ENCODE measurements around the gene RMRP. TPM values are rescaled to one million over a fixed set of nuclear protein-coding genes. Genes with fewer than 3 reads are reported as not detected.
A peak's percentile ranks its signal among the peaks of the same experiment; 100 is the strongest.
"Not testable (repeated sequence)": the region's sequence is repeated elsewhere in the genome, so short reads cannot be mapped to it uniquely, and the experiment has no call there.

Gene RMRP
- total and polyA plus RNA-seq, 2 experiments from 2014 or later: 6,299 TPM; not detected in 1

DNA sequence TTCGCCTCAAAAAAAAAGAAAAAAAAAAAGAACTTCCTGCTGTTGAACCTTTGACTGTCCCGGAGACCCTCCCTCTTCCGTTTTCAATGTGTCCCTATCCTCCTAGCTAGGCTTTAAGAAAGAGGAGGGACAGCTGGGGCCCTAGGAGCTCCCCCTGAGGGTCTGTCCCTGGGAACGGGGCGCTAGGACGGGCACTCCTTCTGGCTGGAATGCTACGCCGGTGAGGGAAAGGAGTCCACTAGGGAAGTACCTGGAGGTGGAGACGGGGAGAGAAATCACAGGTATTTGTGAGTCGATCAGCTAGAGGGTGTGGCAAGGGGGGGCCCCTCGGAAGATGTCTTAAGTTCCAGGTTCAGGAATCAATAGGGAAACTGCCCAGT lies 11.7 kb downstream of the RMRP start:
- no peaks in the 10 kb centered on the region for H3K36me3 ChIP-seq
- peak; percentile 30 to 57 for DNase-seq (ENCODE audit: low read depth in 1 of 2, low spot score in 1 of 2)
- no peaks in the 10 kb centered on the region for H3K9me3 ChIP-seq (ENCODE audit: low read depth)
- peaks cover 9% of the 10 kb centered on the region for H3K4me1 ChIP-seq (ENCODE audit: low read depth)
- no peaks in the 10 kb centered on the region for H3K27me3 ChIP-seq
- peak overlapping the region; percentile 90 for H3K27ac ChIP-seq
- TF ChIP-seq, protein P1, sequence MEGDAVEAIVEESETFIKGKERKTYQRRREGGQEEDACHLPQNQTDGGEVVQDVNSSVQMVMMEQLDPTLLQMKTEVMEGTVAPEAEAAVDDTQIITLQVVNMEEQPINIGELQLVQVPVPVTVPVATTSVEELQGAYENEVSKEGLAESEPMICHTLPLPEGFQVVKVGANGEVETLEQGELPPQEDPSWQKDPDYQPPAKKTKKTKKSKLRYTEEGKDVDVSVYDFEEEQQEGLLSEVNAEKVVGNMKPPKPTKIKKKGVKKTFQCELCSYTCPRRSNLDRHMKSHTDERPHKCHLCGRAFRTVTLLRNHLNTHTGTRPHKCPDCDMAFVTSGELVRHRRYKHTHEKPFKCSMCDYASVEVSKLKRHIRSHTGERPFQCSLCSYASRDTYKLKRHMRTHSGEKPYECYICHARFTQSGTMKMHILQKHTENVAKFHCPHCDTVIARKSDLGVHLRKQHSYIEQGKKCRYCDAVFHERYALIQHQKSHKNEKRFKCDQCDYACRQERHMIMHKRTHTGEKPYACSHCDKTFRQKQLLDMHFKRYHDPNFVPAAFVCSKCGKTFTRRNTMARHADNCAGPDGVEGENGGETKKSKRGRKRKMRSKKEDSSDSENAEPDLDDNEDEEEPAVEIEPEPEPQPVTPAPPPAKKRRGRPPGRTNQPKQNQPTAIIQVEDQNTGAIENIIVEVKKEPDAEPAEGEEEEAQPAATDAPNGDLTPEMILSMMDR (IDR thresholded peaks at IDR 0.05; ENCODE audit: low read depth, low read length): no peak
- peak overlapping the region; percentile 53 for H3K4me3 ChIP-seq

DNA sequence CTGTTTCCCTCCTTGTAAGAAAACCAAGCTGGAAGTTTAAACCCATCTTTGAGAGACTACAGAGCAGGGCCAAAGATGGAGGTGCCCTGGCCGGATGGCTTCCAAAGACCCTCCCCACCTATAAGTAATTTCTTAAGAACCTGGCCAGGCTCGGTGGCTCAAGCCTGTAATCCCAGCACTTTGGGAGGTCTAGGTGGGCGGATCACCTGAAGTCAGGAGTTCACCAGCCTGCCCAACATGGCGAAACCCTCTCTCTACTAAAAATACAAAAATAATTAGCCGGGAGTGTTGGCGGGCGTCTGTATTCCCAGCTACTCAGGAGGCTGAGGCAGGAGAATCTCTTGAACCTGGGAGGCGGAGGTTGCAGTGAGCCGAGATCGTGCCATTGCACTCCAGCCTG lies 12.1 kb downstream of the RMRP start:
- not testable (repeated sequence) for H3K9me3 ChIP-seq (ENCODE audit: low read depth); H3K36me3 ChIP-seq; H3K27me3 ChIP-seq; DNase-seq (ENCODE audit: low read depth in 1 of 2, low spot score in 1 of 2); H3K4me1 ChIP-seq (ENCODE audit: low read depth)
- H3K4me3 ChIP-seq: peak overlapping the region; percentile 53
- H3K27ac ChIP-seq: peak overlapping the region; percentile 90

DNA sequence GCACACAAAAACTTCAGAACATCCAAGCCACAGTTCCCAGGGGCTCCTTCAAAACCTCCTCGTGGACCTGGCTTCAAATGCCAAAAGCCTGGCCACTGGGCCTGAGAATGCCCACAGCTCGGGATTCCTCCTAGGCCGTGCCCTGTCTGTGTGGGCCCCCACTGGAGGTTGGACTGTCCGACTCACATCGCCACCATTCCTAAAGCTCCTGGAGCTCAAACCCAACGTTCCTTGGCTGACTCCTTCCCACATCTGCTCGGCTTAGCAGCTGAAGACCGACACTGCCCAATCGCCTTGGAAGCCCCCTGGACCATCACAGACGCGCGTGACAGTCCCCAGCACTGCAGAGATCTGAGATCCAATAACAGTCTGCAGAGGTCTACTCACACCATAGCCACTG lies 14.8 kb downstream of the RMRP start:
- no peak for DNase-seq (ENCODE audit: low read depth in 1 of 2, low spot score in 1 of 2)
- no peaks in the 10 kb centered on the region for H3K9me3 ChIP-seq (ENCODE audit: low read depth)

DNA sequence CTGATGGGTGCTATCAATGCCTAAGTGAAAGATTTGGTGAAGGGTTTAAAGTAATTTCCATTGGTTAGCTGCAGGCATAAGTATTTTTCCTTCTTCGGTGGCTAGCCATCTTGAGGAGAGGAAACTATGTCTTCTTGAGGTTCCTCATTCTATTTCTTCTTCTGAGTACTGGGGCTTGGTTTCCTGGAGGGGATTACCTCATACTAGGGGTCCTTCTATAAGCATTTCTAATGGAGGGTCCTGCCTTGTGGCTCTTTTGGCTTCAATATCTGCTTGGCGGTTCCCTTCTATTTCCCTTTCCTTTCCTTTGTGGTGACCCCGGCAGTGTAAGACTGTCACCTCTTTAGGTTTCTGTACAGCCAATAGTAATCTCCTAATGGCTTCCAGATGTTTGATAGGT lies 16.3 kb downstream of the RMRP start:
- not testable (repeated sequence) for H3K27ac ChIP-seq; H3K9me3 ChIP-seq (ENCODE audit: low read depth); DNase-seq (ENCODE audit: low read depth in 1 of 2, low spot score in 1 of 2); H3K27me3 ChIP-seq; H3K4me3 ChIP-seq; H3K4me1 ChIP-seq (ENCODE audit: low read depth); H3K36me3 ChIP-seq

More for the DNA sequence above, 14.8 kb downstream of the RMRP start:
- Histone ChIP-seq H3K27ac (no peak overlapping the region), H3K27me3 (no peaks in the 10 kb centered on the region), H3K4me1 (ENCODE audit: low read depth) (peaks cover 9% of the 10 kb centered on the region), H3K4me3 (no peak overlapping the region), H3K36me3 (no peaks in the 10 kb centered on the region)
- TF ChIP-seq, protein P1 (IDR thresholded peaks at IDR 0.05; ENCODE audit: low read depth, low read length): no peak

DNA sequence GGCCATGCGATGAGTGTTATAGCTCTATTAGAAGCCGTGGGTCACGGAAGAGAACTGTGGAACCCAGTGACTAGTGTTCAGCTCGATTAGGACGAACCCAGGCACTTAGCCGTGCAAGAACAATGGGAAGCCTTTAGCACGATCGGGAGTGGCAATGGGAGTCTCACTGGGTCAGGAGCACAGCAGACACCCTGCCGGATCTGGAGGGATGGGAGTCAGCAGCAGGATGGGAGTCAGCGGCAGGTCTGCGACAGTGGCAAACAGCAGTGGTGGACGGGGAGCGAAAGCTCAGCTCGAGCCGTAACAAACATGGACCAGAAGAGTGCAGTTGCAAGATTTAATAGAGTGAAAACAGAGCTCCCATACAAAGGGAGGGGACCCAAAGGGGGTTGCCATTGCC lies 17.4 kb downstream of the RMRP start:
- not testable (repeated sequence) for H3K27ac ChIP-seq; H3K27me3 ChIP-seq; H3K36me3 ChIP-seq; H3K4me3 ChIP-seq; H3K4me1 ChIP-seq (ENCODE audit: low read depth); DNase-seq (ENCODE audit: low read depth in 1 of 2, low spot score in 1 of 2); H3K9me3 ChIP-seq (ENCODE audit: low read depth)

DNA sequence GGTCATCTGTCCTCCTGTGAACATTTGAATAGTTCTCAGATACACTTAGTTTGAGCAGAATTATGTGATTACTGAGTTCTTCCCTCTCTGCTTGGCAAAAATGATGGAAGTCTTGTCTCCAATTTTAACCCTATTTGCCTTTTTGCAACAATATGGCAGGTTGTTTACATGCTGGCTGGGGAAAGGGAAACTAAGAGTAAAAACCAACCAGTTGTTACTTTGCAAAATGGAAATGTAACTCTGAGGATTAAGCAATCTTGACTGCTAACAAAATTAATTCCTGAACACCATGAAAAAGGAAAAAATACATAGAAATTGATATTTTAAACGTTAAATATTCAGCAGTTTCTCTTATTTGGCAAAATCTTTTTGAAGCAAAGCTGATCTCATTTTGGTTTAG lies 18.2 kb downstream of the RMRP start:
- peaks cover 9% of the 10 kb centered on the region for H3K4me1 ChIP-seq (ENCODE audit: low read depth)
- TF ChIP-seq, protein P1 (IDR thresholded peaks at IDR 0.05; ENCODE audit: low read depth, low read length): no peak
- no peak for DNase-seq (ENCODE audit: low read depth in 1 of 2, low spot score in 1 of 2)

DNA sequence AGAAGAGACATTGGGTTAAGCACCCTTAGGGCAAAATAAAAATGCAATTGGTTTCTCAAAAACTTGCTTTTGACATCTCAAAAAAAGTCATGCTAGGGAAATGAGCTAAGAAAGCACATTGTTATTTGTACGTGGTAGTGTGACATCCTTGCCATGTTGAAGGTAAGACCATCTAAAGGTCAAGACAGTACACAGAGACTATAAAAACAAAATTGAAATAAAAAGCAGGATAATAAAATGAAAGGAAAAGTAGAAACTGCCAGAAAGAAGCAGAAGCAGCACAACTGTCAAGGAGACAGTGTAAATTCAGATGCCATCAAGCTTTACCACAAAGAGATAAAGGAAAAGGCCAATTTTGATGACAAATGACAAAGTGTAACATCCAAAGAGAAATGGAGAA lies 18.6 kb downstream of the RMRP start:
- H3K27ac ChIP-seq; H3K9me3 ChIP-seq (ENCODE audit: low read depth); H3K4me1 ChIP-seq (ENCODE audit: low read depth); DNase-seq (ENCODE audit: low read depth in 1 of 2, low spot score in 1 of 2); H3K4me3 ChIP-seq; H3K36me3 ChIP-seq; H3K27me3 ChIP-seq: not testable (repeated sequence)

More for the DNA sequence above, 18.2 kb downstream of the RMRP start:
- Histone ChIP-seq H3K4me3 (no peak overlapping the region), H3K9me3 (ENCODE audit: low read depth) (no peaks in the 10 kb centered on the region), H3K27ac (no peak overlapping the region), H3K27me3 (no peaks in the 10 kb centered on the region), H3K36me3 (no peaks in the 10 kb centered on the region)

DNA sequence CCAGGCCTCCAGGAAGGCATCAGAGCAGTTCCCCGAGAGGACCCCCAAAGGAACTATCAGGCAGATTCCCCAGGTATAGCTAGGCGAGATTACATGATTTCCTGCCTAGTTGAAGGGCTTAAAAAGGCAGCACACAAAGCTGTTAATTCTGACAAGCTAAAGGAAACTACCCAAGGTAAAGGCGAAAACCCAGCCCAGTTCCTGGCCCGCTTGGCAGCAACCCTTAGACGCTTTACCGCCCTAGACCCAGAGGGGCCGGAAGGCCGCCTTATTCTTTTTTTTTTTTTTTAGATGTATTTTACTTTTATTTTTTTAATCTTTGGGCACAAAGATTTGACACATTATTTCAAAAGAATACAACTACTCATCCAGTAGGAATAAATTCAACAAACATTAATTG lies 19.1 kb downstream of the RMRP start:
- H3K27ac ChIP-seq; H3K9me3 ChIP-seq (ENCODE audit: low read depth); DNase-seq (ENCODE audit: low read depth in 1 of 2, low spot score in 1 of 2); H3K36me3 ChIP-seq; H3K4me1 ChIP-seq (ENCODE audit: low read depth); H3K27me3 ChIP-seq; H3K4me3 ChIP-seq: not testable (repeated sequence)

DNA sequence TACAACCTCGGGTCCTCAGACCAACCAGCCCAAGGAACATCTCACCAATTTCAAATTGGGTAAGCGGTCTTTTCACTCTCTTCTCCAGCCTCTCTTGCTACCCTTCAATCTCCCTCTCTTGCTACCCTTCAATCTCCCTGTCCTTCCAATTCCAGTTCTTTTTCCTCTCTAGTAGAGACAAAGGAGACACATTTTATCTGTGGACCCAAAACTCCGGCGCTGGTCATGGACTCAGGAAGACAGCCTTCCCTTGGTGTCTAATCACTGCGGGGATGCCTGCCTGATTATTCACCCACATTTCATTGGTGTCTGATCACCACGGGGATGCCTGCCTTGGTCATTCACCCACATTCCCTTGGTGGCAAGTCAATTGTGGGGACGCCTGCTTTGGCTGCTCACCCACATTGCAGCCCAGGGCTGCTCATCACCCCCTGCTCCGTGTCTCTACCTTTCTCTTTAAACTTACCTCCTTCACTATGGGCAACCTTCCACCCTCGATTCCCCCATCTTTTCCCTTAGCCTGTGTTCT lies 20.3 kb downstream of the RMRP start:
- H3K36me3 ChIP-seq; H3K27ac ChIP-seq; H3K27me3 ChIP-seq; H3K4me1 ChIP-seq (ENCODE audit: low read depth); H3K4me3 ChIP-seq; H3K9me3 ChIP-seq (ENCODE audit: low read depth); DNase-seq (ENCODE audit: low read depth in 1 of 2, low spot score in 1 of 2): not testable (repeated sequence)

DNA sequence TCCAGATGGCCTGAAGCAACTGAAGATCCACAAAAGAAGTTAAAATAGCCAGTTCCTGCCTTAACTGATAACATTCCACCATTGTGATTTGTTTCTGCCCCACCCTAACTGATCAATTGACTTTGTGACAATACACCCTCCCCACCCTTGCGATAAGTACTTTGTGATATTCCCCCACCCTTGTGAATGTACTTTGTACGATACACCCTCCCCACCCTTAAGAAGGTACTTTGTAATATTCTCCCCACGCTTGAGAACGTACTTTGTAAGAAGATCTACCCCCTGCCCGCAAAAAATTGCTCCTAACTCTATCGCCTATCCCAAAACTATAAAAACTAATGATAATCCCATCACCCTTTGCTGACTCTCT lies 21.0 kb downstream of the RMRP start:
- H3K4me1 ChIP-seq (ENCODE audit: low read depth); DNase-seq (ENCODE audit: low read depth in 1 of 2, low spot score in 1 of 2); H3K27me3 ChIP-seq; H3K36me3 ChIP-seq; H3K4me3 ChIP-seq; H3K9me3 ChIP-seq (ENCODE audit: low read depth); H3K27ac ChIP-seq: not testable (repeated sequence)
